ENCODE results near the gene ERC2.

The ERC2 gene

GRCh38 chr3:55654123-55654760 lies 814.0 kb downstream of the ERC2 start:
- DNase-seq, result no peak

GRCh38 chr3:55651011-55651410 lies 817.3 kb downstream of the ERC2 start:
- DNase-seq, result no peak

GRCh38 chr3:55650011-55650410 lies 818.3 kb downstream of the ERC2 start:
- DNase-seq, result no peak

GRCh38 chr3:55649554-55649953 lies 818.7 kb downstream of the ERC2 start:
- no peak for DNase-seq

GRCh38 chr3:55648591-55649318 lies 819.5 kb downstream of the ERC2 start:
- no peak for DNase-seq

- DNase-seq, result no peak
These were observed 820.6 kb downstream of the ERC2 start for GRCh38 chr3:55647670-55648069.

- no peak for DNase-seq
These were observed 821.2 kb downstream of the ERC2 start for GRCh38 chr3:55647063-55647462.

- DNase-seq, result no peak
These were observed 822.1 kb downstream of the ERC2 start for GRCh38 chr3:55646121-55646520.

GRCh38 chr3:55645422-55645821 lies 822.8 kb downstream of the ERC2 start:
- no peak for DNase-seq

GRCh38 chr3:55643283-55643682 lies 825.0 kb downstream of the ERC2 start:
- DNase-seq, result no peak

GRCh38 chr3:55641964-55642363 lies 826.3 kb downstream of the ERC2 start:
- no peak for DNase-seq

- no peak for DNase-seq
These were observed 828.1 kb downstream of the ERC2 start for GRCh38 chr3:55639896-55640765.

GRCh38 chr3:55639143-55639542 lies 829.1 kb downstream of the ERC2 start:
- no peak for DNase-seq

- DNase-seq, result no peak
These were observed 830.2 kb downstream of the ERC2 start for GRCh38 chr3:55637906-55638638.

- no peak for DNase-seq
These were observed 831.7 kb downstream of the ERC2 start for GRCh38 chr3:55636300-55637195.

- DNase-seq, result no peak
These were observed 833.9 kb downstream of the ERC2 start for GRCh38 chr3:55634345-55634744.

- DNase-seq, result no peak
These were observed 834.9 kb downstream of the ERC2 start for GRCh38 chr3:55633333-55633732.

- DNase-seq, result no peak
These were observed 836.4 kb downstream of the ERC2 start for GRCh38 chr3:55631766-55632331.

GRCh38 chr3:55630921-55631299 lies 837.4 kb downstream of the ERC2 start:
- no peak for DNase-seq

- no peak for DNase-seq
These were observed 837.9 kb downstream of the ERC2 start for GRCh38 chr3:55630280-55630920.

GRCh38 chr3:55629432-55629831 lies 838.8 kb downstream of the ERC2 start:
- no peak for DNase-seq

Data from activated naive CD4-positive, alpha-beta T cell treated with anti-CD3 and anti-CD28 coated beads, Interleukin-2, amount 50 U/mL, for 16 hours (primary cell).